ENCODE data around the gene CMIP. TPM values are rescaled to one million over a fixed set of nuclear protein-coding genes. Genes with fewer than 3 reads are reported as not detected.

The CMIP gene
- total RNA-seq, 4 donors from 2014 or later, result 14.5 to 24.6 (median 21.0) TPM

GRCh38 chr16:81473969-81474959, 29.7 kb downstream of the CMIP start:
- Histone ChIP-seq H3K4me1 (peaks cover 20 to 68% (median 59%) of the 10 kb centered on the region in 4 donors), H3K27ac (replicated peaks in 1 of 4) (peak overlapping the region in 1 of 4 donors; percentile 3), H3K27me3 (no peaks in the 10 kb centered on the region), H3K36me3 (peaks cover 0 to 3% (median 0%) of the 10 kb centered on the region in 4 donors), H3K9me3 (no peaks in the 10 kb centered on the region), H3K4me3 (no peak overlapping the region)
- no peak for DNase-seq (ENCODE audit: extremely low spot score)
- WGBS, result 93% methylated on average over 10 of the region's 20 CpGs
- intact Hi-C loops (cut with DNase I), result no loop called here
- no peak for TF ChIP-seq POLR2AphosphoS5 (IDR thresholded peaks at IDR 0.05)
- TF ChIP-seq EP300 (IDR thresholded peaks at IDR 0.05), result no peak
- TF ChIP-seq, protein P1, sequence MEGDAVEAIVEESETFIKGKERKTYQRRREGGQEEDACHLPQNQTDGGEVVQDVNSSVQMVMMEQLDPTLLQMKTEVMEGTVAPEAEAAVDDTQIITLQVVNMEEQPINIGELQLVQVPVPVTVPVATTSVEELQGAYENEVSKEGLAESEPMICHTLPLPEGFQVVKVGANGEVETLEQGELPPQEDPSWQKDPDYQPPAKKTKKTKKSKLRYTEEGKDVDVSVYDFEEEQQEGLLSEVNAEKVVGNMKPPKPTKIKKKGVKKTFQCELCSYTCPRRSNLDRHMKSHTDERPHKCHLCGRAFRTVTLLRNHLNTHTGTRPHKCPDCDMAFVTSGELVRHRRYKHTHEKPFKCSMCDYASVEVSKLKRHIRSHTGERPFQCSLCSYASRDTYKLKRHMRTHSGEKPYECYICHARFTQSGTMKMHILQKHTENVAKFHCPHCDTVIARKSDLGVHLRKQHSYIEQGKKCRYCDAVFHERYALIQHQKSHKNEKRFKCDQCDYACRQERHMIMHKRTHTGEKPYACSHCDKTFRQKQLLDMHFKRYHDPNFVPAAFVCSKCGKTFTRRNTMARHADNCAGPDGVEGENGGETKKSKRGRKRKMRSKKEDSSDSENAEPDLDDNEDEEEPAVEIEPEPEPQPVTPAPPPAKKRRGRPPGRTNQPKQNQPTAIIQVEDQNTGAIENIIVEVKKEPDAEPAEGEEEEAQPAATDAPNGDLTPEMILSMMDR (IDR thresholded peaks at IDR 0.05), result no peak
- no peak for TF ChIP-seq POLR2A (IDR thresholded peaks at IDR 0.05; ENCODE audit: low read depth)

DNA sequence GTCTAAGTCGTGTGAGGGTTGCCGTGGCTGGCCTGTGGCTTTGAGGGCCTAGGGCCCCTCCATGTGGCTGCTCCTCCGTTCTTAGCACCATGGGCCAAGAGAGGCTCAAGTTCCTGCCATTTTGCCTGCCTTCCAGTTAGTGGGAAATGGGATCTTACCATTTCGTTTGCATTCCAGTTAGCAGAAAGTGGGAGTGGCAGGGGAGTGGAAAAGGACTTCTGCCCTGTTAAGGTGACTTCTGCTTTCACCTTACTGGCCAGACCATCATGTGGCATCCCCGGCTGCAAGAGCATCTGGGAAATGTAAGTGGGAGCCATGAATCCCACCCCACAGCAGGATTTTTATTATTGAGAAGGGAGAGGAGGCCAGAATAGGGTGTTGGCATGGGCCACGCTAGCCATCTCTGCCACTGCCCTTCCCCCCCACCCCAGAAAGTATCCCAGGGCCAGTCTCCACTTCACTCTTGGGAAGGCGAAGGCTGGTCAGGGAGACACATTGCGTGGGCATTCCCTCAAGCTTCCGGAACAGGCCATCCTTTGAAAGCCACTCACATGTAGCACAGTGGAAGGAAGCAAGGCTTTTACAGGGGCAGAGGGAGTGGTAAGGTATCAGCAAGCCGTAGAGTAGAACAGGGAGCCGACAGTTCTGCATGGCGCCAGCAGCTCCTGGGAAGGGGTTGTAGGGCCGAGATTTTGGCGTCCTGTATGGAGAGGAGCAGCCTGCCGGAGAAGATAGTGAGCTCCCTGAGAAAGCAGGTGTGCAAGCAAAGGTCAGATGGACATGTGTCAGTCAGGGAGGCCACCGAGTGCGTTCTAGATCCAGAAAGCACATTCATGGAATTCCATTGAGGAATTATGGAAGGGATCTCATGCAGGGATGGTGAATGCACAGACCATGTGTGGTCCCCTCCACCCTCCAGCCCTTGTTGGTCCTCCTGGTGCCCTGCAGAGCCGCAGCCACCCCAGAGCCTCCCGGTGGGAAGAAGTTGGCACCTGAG, 33.4 kb downstream of the CMIP start:
- 87% methylated on average over 18 of the region's 19 CpGs for WGBS
- Histone ChIP-seq H3K9me3 (no peaks in the 10 kb centered on the region), H3K36me3 (peaks cover 0 to 3% (median 0%) of the 10 kb centered on the region in 4 donors), H3K4me1 (peaks cover 18 to 67% (median 58%) of the 10 kb centered on the region in 4 donors), H3K27ac (replicated peaks in 1 of 4) (no peak overlapping the region), H3K27me3 (no peaks in the 10 kb centered on the region), H3K4me3 (no peak overlapping the region)
- intact Hi-C loops (cut with DNase I), result no loop called here
- TF ChIP-seq POLR2AphosphoS5 (IDR thresholded peaks at IDR 0.05) (no peak), POLR2A (IDR thresholded peaks at IDR 0.05; ENCODE audit: low read depth) (no peak), EP300 (IDR thresholded peaks at IDR 0.05) (no peak)
- TF ChIP-seq, protein P1 (IDR thresholded peaks at IDR 0.05), result no peak
- no peak for DNase-seq (ENCODE audit: extremely low spot score)

- Histone ChIP-seq H3K9me3 (no peaks in the 10 kb centered on the region), H3K4me3 (no peak overlapping the region), H3K36me3 (peaks cover 0 to 3% (median 0%) of the 10 kb centered on the region in 4 donors), H3K4me1 (peaks cover 19 to 62% (median 51%) of the 10 kb centered on the region in 4 donors), H3K27me3 (no peaks in the 10 kb centered on the region), H3K27ac (replicated peaks in 1 of 4) (peak overlapping the region in 3 of 4 donors; percentile 21 to 37 (median 36))
- intact Hi-C loops (cut with DNase I), result no loop called here
- peak in 1 of 2 donors; percentile 28 for TF ChIP-seq POLR2AphosphoS5 (IDR thresholded peaks at IDR 0.05)
- TF ChIP-seq, protein P1 (IDR thresholded peaks at IDR 0.05), result no peak
- no peak for DNase-seq (ENCODE audit: extremely low spot score)
- WGBS, result 80% methylated on average over 13 of the region's 13 CpGs
These were observed 34.4 kb downstream of the CMIP start for GRCh38 chr16:81478876-81479511.

GRCh38 chr16:81480606-81481206, 36.1 kb downstream of the CMIP start:
- no peak for TF ChIP-seq EP300 (IDR thresholded peaks at IDR 0.05)
- TF ChIP-seq, protein P1 (IDR thresholded peaks at IDR 0.05), result no peak
- peak overlapping the region in 2 of 4 donors; percentile 13 to 34 for H3K27ac ChIP-seq (replicated peaks in 1 of 4)
- no peak overlapping the region for H3K4me3 ChIP-seq
- intact Hi-C loops (cut with DNase I), result loop anchor here (10.0 kb wide), 1 partner anchor 94 kb away; no protein-coding TSS in a partner anchor
- DNase-seq (ENCODE audit: extremely low spot score), result no peak
- no peaks in the 10 kb centered on the region for H3K27me3 ChIP-seq
- 86% methylated on average over 9 of the region's 9 CpGs for WGBS
- peaks cover 0 to 3% (median 0%) of the 10 kb centered on the region in 4 donors for H3K36me3 ChIP-seq
- H3K4me1 ChIP-seq, result peaks cover 15 to 64% (median 51%) of the 10 kb centered on the region in 4 donors
- H3K9me3 ChIP-seq, result no peaks in the 10 kb centered on the region

Data from esophagus muscularis mucosa (tissue), 4 donors.